Ramos (cell line): ENCODE results near the gene C17orf113.

Source experiments
- in situ Hi-C: fragments of 300-500 bp; cut with MboI; formaldehyde crosslinking; loops from one replicate; pipeline ENCODE4 v1.14.3; 2022; ENCODE audit warnings: low sequenced_read_pairs; ENCODE audit not compliant: unreplicated experiment

The C17orf113 gene

DNA sequence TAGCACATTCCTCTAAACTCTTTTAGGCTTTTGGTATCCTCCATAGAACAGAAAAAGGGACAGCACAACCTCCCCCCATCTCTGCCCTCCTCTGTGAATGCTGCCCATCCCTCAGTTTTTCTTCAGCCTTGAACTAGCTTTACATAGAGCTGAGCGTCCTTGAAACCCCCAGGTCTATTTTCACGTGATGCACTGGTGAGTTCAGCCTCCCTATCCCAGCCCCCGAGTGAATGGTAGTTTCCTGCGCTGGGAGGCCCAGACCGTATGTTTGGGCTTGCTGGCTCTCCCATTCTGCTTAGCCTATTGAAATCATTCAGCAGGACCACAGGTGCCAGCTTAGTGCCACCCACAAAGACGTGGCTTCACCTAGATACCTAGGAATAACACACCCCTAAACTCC lies 25.4 kb upstream of the C17orf113 start:
- in situ Hi-C loops: no loop called here

DNA sequence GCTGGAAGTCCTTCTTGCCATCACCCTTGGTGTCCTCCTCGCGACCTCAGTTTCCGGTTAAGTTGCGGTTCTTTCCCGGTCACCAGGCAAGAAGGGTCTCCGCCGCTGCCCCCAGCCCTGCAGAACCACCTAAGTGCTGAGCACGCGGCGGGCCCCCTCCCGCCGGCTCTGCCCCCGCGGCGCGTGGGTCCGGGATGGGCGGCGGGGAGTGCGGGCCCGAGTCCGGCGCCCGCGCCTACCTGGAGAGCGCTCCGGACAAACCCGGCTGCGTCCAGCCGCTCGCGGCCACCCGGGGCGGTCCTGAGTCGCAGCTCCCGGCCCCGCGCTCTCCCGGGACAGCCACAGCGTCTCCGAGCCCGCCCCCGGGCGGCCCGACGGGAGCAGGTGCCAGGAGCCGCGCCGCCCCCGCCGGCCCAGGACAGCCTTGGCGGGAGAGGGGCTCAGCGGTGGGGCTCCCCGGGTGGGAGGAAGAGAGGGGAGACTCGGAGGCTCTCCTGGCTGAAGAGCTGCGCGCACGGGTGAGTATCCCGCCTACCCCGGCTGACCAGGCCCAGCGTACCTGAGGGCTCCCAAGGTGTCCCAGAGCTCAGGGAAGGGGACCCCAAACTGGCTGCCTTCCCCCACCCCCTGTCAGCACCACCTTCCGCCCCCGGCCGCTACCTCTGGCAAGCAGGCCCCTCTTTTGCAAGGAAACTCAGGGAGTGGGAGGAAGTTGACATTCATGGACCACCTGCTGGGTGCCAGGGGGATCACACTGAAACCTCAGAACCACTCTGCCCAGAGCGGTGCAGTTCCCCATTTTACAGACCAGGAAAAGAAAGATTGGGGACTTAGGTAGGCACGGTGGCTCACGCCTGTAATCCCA lies 22.2 kb upstream of the C17orf113 start:
- in situ Hi-C loops: no loop called here

DNA sequence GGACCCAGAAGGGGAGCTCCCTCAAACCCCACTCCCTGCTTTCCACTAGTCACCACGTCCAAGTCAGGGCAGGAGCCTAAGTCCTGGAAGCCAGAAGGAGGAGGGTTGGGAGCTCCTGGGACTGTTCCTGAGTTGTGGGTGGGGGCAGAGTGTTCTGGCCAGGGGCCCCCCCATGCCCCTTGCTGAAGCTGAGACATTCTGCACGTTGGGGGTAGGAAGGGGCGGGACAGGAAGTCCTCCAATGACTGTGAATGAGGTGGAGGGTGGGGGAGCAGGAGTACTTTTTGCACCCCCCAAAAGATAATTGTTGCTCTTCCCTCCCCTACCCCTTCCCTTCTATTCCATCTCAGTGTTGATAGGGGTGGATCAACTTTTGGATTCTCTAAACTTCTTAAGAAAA lies 21.4 kb upstream of the C17orf113 start:
- in situ Hi-C loops: no loop called here

DNA sequence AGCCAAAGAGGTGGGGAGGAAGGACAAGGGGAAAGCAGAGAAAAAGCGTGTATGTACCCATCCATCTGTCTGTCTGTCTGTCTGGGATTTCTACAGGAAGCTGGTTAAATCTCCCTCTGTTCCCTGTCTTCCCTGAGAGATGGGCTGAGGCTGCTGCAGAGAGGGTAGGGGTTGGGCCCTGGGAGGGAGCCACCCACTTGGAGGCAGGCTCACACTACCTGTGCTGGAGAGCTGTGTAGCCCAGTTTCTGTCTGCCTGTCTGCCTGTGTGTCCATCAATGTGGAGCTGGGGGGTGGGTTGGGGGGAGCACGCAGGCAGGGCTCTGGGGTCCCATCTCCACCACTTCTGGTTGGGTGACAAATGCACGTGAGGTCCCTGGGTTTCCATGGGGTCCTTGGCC lies 18.6 kb upstream of the C17orf113 start:
- in situ Hi-C loops: no loop called here

DNA sequence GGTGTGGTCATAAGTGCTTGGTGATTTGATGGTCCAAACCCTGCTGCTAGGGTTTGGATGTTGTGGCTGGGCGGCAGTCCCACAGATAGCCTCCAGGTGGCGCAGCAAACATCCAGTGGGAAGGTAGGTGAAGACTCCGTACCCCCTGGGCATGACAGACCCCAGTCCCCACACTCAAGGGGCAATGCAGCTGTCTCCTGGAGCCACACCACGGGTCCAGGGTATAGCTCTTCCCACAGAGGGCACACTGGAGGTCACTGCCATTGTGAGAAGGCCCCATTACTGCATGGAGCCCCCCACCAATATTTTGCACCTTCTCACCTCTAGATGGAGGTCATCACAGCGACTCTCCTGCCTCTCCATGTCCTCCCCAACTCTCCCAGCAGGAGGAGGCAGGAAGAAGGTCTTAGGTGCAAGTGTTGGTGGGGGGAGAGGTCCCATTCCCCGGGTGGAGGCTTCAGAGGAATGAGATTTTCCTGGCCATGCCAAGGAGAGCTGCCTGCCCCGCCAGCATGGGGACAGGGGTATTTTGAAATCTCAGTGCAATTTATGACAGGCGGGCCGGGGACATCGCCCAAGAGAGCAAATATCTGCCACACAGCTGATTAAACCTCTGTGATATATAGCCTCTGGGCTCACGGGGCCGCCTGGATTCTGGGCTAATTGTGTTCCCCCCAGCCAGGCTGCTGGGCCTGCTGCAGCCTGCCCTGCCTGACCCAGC lies 17.1 kb upstream of the C17orf113 start:
- in situ Hi-C loops: no loop called here

DNA sequence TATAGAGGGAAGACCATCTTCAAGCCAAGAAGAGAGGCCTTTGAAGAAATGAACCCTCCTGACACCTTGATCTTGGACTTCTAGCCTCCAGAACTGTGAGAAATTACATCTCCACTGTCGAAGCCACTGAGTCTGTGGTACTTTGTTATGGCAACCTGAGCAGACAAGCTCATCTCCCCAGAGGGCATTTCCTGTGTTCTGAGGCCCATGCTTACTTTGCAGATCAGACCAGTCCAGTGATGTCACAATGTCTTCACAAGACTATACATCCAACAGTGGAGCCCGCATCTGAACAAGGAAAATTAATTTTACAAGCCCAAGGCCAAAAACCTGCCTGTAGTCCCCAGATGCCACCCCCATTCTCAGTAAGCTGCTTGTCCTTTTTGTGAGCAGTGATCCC lies 14.8 kb upstream of the C17orf113 start:
- in situ Hi-C loops: no loop called here

DNA sequence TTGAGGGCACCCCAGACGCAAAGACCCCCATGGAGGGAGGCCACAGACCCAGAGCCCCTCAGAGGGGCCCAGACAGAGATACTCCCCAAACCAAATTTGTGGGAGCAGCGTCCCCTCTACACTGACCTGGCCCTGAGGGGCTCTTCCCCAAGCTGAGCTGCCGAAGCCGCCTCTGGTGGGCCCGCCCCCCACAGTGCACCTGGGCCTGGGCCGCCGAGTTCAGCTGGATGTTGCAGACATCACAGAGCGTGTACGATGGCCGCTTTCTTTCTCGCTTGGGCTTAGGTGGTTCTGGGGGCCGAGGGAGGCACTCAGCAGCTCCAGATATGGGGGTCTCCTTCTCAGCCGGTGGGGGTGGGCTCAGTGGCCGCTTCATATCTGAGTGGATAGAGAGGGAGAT lies 12.3 kb upstream of the C17orf113 start:
- in situ Hi-C loops: no loop called here

DNA sequence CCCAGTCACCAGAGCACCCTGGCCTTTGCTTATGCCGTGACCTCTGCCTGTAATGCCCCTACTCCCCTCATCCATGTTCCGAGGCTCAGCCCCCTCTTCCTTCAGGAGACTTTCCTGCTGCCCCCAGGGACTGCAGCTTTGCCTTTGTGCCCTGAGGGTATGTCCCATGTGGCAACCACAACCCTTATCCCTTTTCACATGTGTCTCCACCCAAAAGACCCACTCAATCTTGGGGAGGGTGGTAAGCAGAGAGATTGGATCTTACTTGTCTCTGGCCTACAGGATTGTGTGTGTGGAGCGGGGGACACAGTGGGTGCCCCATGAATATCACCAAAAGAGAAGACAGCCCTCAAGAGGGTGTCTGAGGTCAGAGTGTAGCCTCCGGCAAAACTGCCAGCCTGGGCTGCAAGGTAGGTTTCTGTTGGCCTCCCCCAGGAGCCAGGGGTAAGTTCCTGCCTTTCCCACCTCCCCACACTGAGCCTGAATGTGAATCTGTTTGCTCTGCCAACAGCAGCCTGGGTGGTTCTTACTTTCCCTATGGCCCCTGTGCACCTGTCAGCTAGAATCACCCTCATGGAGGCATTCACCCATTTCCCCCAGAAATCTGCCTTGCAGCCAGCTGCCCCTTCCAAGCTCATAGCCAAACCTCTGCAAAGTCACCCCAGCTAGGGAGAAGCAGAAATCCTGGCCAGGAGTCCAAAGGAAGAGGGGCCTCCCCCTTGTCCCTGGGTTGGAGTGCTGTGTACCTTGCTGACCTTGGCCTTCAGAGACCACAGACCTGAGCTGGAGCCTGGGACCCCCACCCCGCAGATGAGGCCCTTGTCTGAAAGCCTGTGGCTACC lies 11.5 kb upstream of the C17orf113 start:
- in situ Hi-C loops: no loop called here

DNA sequence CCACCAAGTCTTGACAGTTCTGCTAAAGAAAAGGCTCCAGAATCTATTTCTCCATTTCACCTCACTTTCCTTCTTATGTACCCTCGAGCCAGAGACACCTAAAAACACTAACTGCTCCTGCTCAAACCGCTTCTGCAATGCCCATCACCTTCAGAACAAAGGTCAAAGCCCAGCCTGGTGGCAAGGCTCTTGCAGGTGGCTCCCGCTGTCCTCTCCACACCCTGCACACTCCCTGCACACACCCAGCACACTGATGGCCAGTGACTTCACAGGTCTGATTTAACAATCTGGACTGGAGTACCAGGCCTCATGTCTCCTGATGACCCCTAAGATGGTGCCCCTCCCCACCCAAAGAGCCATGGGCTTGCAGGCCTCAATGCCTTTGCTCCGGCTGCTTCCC lies 9.8 kb upstream of the C17orf113 start:
- in situ Hi-C loops: no loop called here

DNA sequence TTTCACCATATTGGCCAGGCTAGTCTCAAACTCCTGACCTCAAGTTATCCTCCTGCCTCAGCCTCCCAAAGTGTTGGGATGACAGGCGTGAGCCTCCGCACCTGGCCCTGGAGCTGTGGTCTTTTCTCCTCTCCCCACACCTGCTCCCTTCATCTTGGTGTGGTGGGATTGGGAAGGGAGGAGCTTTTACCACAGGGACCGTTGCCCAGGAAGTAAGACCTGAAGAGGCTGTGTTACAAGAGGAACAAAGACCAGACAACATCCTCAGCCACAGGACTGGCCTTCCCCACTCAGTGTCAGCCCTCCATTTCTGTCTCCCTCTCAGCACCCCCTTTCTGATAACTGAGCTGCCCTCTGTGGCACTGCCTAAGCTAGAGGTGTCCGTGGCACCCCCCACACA lies 9.4 kb upstream of the C17orf113 start:
- in situ Hi-C loops: no loop called here

DNA sequence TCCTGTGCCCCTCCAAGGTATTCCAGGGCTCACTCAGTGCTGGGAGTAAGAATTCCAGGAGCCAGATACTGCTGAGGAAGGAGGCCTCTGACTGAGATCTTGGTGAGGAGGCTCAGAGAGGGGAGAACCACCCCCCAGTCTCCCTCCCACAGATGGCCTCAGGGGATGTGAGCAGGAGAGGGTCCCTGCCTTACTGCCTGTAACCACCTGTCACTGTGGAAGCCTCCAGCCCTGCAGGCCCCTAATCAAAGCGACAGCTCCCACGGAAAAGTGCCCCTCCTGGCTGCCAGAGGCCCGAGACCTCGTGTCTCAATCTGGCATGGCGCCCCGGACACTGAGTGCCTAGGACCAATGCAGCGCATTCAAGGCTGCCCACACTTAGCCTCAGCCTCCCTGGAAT lies 7.7 kb upstream of the C17orf113 start:
- in situ Hi-C loops: no loop called here

DNA sequence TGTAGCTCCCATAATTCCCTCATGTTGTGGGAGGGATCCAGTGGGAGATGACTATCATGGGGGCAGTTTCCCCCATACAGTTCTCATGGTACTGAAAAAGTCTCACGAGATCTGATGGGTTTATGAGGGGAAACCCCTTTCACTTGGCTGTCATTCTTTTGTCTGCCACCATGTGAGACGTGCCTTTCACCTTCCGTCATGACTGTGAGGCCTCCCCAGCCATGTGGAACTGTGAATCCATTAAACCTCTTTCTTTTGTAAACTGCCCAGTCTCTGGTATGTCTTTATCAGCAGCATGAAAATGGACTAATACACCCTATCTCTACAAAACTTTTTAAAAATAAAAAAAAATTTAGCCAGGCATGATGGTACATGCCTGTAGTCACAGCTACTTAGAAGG lies 6.2 kb upstream of the C17orf113 start:
- in situ Hi-C loops: no loop called here

DNA sequence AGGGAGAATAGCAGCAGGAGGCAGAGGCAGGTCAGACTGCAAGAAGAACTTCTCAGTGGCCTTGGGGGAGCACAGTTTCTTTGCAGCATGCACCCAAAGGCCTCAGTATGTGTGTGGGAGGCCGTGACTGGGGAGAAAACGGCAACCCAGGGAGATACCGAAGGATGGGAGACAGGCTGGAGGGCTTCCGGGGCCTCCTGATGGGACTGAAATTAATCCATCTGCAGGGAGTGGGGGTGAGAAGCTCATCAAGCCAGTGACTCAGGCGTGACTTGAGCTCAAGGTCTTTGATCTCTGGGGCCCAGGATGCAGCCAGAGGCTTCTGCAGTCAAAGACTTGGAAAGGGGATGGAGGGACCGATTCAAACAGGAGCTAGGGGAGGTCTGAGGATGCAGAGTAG lies 5.1 kb upstream of the C17orf113 start:
- in situ Hi-C loops: no loop called here

DNA sequence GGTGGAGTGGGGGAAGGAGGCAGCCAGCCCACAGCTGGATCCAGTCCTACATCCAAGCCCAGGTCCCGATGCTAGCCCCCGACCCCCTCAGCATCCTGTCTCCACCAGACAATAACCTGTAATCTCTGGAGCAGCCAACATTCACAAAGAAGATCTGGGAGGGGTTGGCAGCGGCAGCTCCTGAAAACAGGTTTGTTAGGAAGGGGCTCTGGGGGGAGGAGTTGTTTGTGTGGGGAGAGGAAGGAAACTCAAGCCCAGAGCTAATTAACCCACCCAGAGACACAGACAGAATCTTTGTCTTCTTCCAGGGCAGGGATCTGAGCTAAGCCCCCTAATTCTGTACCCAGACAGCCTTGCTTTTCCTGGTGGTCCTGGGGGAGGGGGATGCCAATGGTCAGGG lies 4.6 kb upstream of the C17orf113 start:
- in situ Hi-C loops: no loop called here

DNA sequence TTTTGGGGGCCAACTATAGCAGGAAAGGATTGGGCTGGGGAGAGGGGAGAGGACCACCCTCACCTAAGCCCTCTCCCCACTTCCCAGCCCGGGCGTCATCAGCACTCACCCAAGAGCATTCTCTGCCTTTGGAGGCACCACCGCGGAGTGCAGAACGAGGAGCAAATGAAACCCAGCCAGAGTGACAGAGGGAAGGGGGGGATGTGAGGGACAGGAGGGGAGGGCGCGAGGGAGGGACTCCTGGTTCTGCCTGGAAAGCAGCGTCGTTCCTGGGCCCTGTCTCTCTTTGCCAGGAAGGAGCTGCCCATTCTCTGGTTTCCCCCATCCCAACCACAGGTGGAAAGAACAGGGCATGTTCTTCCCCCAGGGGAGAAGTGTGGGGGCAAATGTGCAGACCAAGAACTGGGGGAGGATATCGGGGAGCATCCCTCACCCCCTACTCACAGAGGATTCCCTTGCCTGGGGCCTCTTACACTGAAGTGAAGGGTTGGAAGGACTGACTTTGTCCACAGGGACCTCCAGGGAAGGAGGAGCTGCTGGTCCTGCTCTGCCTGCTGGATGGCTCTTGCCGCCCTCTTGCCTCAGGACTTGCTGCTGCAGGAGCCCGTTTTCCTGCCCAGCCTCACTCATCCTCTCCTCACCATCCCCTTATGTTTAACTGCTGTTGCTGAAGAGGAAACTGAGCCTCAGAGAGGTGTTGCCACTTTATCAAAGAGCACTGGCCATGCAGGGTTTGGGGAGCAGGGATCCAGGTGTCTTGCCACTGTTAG lies 3.5 kb upstream of the C17orf113 start:
- in situ Hi-C loops: no loop called here

DNA sequence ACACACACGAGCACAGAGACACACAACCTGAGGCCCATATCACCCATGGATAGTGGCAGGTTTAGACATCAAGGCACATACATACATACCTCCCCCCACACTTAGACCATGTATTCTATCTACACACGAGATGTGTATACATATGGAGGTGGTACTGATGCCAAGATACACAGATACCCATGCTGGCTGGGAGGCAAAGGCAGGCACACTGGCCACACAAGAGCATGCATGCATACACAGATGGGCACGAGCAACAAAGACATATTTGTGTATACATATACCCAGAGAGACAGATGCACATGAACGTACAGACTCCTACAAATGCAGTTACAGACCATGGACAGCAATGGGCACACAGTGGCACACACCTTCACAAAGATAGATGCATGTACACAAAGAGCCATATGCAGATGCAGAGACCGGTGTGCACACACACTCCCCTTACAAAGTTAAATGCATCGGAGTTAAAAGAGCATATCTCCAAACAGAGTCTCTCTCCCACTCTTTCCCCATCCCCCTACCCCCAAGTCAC lies 2.0 kb upstream of the C17orf113 start:
- in situ Hi-C loops: no loop called here

DNA sequence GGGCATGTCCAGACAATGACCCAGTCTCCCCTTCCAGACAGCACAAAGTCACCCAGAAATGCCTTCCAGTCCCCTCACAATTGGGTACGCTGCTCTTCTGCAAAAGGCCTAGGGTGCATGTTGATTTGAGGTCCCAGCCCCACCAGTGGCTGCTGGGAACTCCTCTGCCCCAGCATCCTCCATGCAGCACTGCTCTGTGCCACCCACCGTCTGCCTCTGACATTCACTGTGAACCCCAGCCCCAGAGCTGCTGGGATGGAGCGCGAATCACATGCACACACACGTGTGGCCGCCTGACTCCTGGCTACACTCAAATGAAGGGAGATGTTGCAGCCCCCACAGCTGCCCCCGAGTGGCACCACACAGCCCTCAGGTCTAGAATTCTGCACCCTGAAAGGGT lies 1.2 kb upstream of the C17orf113 start:
- in situ Hi-C loops: no loop called here

DNA sequence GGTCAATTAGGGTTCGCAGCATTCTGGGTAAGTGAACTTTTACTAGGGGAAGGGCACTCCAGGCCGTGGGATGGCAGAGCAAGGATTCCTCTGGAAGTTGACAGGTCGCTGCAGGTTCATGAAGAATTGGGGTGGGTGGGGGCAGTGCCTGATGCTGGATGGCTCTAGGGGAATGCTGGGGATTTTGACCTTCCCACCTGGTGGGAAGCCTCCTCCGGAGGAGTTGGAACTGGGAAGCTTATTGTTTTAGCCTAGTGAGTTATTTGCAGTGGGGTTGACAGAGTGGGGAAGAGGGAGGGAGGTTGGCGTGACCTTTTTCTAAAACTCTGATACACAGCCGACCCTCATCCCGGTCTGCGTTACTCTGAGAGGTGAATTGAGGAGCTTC lies 606 bp upstream of the C17orf113 start:
- in situ Hi-C loops: no loop called here

DNA sequence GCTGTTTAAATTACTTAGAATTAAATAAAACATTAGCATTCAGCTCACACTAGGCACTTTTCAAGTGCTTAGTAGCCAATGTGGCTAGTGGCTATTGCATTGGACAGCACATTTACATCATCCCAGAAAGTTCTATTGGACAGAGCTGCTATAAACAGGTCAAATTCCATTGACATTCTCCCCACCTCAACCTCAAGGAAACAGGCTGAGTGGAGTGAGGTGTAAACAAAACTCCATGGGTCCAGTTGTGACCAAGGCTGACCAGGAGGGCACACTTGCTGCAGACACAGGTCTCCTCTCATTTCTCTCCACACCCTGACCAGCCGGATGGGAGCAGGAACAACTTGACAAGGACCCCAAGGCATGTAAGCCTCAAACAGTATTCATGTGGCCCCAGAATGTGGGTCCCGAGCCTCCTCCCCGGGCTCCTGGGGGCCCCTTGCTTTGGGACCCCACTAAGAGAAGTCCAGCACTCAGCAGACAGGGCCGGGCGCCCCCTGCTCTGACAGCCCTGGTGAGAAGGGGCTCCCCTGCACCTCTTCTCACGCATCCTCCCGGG lies 488 bp downstream of the C17orf113 start:
- in situ Hi-C loops: no loop called here

DNA sequence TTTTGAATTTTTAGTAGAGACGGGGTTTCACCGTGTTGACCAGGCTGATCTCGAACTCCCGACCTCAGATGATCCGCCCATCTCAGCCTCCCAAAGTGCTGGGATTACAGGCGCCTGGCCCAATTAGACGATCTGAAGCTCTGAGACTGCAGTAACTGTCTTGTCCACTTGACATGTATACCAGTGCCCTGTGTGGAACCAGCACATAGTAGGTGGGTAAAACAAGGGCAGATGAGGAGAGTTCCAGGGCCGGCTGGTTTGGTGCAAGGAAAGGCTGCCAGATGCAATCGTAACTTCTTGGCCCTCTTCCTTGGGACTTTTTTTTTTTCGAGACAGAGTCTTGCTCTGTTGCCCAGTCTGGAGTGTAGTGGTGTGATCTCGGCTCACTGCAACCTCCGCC lies 3.1 kb downstream of the C17orf113 start:
- in situ Hi-C loops: no loop called here
